Caki2 (cell line): ENCODE measurements around the gene C7orf33. TPM values are rescaled to one million over a fixed set of nuclear protein-coding genes. Genes with fewer than 3 reads are reported as not detected.

Experiments
- DNase-seq: peaks from one replicate; pipeline ENCODE4 v3.0.0-alpha.2; 2015; ENCODE audit warnings: low read depth
- in situ Hi-C: cut with HindIII; loops from 2 replicates; pipeline ENCODE4 v1.10.0; 2016; ENCODE audit warnings: low sequenced_read_pairs, low pct_unique_long_range_greater_than_20kb, mixed read lengths
- total RNA-seq: library from RNA; depleted of rRNA; stranded (reverse); fragments of >200 nt; shearing (Covaris generic); gene quantifications from 2 replicates; pipeline ENCODE4 v1.2.3, GENCODE V29; 2014; ENCODE audit warnings: low replicate concordance

C7orf33 gene
- total RNA-seq, 1 experiment from 2014 or later = not detected

DNA sequence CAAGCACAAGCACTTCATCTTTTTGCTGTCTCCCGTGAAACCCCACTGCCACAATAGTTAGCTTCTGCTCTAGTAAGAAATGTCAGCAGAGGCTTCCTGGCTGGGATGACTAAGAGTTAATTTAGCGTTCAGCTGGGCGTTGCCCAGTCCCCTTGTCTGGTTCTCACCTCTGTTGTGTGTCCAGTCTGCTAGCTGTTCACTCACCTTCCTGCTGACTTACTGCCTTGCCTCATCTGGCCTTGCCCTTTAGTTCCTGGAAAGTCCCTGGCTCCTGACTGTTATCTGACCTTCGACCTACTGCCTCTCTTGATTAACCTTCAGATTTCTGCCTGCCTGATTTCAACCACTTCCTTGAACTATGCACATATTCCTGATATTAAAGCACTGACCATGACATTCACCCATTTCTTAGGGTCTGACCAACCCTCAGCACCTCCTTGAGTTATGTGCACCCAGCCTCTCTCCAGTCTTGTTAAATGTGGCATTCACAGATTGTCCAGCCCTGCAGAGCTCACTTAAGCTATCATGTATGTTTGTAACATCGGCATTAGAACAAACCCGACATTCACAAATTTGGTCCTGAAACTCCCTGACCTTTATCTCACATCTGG is 30.3 kb downstream of the C7orf33 start:
- in situ Hi-C loops = no loop called here
- peak; percentile 67 for DNase-seq

DNA sequence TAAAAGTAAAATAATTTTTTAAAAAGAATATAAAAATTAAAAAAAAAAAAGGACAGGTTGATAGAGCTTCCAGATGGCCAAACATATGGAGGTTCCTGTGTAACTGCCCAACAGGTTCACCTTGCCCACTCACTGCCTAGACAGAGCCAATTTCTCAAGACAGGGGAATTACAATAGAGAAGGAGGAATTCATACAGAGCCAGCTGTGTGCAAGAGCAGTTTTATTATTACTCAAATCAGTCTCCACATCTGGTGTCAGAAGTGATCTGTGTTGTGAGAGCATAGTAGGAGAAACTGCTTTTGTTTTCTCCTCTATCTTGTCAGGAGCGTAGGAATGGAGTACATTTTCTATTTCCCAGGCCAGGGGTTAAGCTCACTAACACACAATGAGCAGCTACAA is 31.0 kb downstream of the C7orf33 start:
- in situ Hi-C loops = no loop called here
- DNase-seq = no peak

DNA sequence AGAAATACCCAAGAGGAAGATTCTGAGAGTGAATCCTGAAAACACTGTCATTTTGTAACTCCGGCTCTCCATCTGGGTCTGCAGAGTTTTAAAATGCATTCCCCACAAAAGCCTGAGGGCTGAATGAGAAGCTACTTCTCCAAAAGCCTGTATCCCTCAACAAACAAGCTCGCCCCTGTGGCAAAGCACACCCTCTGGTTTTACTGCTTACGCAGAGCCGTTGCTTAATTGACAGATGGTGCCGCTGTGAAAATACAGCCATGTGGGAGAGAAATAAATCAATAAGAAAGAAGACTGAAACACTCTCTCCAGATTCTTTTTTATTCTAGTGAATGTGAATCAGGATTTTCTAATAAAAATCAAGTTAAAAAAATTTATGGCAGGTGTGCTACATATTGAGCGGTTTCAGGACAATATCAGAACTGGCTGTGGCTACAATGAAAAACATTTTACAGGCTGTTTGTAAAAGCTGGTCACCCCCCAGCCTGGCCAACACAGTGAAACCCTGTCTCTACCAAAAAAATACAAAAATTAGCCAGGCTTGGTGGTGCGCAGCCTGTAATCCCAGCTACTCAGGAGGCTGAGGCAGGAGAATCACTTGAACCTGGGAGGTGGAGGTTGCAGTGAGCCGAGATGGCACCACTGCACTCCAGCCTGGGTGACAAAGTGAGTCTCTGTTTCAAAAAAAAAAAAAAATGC is 32.5 kb downstream of the C7orf33 start:
- in situ Hi-C loops = no loop called here
- DNase-seq = no peak

DNA sequence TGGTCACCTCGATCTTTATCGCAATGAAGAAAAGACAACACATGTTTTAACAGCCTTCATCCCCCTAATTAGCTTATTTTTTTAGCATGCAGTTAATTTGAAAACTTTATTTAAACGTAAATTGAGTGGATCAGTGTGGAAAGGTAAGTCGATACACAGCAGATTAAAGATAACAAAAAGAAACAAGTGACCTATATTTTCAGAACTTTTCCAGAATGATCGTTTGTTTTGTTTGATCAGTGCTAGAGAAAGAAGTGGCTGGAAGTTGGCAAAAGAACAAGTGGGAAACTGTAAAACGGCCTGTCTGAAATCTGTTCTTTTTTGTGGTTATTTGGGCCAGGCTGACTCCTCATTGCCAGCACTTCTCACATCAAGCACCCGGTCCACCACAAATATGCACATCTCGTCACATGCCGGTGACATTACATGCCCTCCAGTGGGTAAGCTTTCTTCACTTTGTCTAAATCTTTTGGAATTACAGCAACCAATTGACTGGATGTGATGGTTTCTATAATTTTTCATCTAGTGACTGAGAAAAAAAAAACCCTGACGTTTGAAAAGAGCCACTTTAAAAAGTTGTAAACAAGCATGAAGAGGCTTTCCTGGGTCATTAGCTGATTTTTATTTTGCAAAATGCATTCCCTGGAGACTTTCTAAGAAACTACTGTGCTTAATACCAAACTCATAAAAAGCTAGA is 33.2 kb downstream of the C7orf33 start:
- no peak for DNase-seq
- in situ Hi-C loops = no loop called here

DNA sequence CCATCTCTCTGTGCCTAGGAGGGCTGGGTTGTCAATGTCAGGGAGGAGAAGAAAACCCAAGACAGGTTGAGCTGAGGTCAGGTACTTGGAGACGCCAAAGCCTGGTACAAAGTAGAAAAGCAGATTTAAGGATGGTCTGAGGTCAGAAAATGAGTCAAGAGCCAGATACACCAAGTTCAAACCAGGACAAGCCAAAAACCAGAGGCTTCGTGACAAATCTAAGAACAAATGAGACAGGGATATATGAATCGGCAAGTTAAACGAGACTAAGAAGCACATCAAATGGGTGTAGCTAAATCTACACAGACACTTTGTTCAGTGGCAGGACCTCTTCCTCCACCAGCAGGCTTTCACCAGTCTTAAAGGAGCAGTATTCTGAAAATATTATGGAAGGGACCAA is 34.2 kb downstream of the C7orf33 start:
- in situ Hi-C loops = no loop called here
- DNase-seq = no peak

DNA sequence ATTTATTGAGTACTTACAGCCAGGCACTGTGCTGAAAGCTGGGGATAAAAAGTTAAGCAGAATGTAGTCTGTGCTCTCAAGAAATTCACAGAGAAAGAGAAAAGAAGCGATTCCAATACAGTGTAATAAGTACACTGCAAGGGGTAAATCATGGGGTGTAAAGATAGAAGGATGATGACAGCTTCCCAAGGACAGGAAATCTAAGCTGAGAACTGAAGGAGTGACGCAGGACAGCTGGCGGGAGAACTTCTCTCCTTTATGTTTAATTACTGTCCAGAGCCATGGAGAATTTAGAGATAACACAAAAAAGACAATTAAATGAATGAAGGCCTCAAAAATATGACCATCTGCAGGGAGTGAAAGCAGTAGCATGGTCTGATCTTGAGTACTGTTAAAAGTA is 34.8 kb downstream of the C7orf33 start:
- no peak for DNase-seq
- in situ Hi-C loops = no loop called here

DNA sequence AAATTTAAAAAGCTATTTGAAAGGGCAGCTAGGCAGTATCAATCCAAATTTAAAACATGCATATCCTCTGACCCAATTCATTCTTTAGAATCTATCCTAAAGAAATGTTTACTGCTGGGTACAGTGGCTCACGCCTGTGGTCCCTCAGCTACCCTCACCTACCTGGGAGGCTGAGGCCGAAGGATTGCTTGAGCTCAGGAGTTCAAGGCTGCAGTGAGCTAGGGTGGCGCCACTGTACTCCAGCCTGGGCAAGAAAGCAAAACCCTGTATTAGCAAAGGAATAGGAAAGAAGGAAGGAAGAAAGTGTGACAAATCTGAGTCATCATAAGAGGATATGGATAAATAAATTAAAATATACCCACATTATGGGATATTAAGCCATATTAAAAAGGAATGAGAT is 36.3 kb downstream of the C7orf33 start:
- DNase-seq = no peak
- in situ Hi-C loops = no loop called here

DNA sequence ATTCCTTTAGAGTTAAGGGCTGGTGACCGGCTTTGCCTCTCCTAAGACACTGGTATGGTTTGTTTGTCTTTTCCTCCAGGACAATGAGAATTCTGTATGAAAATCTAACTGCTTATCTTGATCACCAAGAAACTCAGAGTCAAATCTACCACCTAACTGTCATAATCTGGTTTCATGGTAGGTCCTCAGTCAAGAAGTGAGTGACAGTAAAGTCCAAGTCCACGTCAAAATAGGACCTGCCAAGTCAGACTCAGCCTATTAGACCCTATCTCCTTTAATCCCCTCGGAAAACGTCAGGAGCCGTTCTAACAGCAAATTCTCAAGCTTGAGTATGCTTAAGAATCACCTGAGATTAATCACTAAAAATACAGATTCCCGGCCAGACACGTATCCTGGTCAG is 37.4 kb downstream of the C7orf33 start:
- in situ Hi-C loops = no loop called here
- DNase-seq = no peak

DNA sequence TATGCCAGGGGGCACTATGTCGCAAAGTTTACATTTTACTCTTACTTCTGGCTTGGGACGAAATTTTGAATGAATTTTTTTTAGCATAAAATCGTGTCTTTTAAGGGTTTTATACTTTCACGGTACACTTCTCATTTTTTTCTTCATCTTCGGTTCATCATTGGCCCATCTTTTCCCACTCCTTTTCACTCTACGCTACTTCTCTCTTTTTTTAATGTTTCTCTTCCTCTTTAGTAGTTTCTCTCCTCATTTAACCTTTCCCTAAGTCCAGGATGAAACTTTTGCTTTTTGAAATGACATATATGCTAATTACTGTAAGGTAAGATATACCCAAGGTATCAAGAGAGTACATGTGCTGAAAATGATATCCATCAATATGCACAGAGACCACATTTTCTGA is 39.5 kb downstream of the C7orf33 start:
- no peak for DNase-seq
- in situ Hi-C loops = no loop called here

DNA sequence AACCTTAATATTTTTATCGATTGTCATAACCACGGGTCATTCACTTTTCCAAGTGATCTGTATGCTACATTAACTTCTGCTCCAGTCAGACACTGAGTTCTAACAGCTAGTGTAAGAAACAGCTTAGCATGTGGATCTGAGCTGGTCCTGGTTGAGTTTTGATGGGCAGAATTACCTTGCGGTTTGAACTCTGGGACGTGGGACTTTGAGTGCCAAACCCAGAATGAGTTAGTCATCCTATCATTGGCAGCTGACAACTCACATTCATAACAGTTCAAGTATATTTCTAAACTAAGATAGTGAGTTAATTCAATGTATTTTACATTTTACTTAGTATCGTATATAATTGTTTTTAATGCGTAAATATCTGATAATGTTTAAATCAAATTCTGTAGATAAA is 43.2 kb downstream of the C7orf33 start:
- in situ Hi-C loops = no loop called here
- DNase-seq = no peak

DNA sequence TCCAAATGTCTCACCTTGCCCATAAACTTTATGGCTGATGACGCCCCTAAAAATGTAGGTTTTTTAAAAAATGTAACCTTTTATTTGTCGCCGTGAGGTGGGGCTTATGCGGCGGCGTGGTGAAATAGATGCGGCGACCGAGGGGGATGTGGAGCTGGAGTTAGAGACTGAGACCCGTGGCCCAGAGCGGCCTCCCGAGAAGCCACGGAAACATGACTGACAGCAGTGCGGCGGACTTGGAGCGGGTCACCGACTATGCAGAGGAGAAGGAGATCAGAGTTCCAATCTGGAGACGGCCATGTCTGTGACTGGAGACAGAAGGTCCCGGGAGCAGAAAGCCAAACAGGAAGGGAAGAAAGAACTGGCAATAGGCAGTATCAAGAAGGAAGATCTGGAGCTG is 46.5 kb downstream of the C7orf33 start:
- in situ Hi-C loops = no loop called here
- DNase-seq = no peak

DNA sequence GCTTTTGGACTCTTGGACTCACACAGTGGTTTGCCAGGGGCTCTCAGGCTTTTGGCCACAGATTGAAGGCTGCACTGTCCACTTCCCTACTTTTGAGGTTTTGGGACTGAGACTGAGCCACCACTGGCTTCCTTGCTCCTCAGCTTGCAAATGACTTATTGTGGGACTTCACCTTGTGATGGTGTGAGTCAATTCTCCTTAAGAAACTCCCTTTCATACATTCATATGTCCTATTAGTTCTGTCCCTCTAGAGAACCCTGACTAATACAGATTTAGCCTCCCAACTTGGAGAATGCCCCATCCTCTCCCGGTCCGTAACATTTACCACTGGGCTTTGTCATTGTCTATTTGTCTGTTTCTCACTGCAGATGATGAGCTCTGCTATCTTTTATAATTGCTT is 55.3 kb downstream of the C7orf33 start:
- in situ Hi-C loops = no loop called here

DNA sequence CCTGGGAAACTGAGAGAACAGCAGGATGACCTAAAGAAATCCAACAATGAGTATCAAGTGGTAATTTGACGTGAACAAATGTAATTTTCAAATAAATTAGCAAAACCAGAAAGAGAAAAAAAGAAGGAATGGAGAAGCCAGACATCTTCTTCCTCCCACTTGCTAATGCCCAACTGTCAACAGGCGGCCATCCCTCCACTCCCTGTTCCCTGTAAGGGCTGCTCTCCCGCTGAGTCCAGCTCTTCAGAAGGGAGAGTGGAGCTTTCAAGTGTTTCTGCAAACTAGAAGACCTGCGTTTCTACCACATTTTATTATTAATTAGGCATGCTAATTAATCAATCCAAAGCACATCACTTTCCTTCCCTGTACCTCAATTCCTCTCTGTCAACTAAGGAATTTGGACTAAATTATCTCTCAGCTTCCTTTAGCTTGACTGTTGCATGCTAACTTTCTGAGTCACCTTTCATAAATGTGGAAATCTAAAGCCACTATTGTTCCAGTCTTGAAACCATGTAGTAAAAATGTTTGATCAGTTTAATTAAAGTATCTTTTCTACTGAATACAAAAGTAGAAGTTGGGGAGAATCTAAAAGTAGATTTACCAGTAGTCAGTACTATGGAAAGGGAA is 59.8 kb downstream of the C7orf33 start:
- in situ Hi-C loops = no loop called here
- DNase-seq = peak; percentile 19

More for the DNA sequence above, 55.3 kb downstream of the C7orf33 start:
- DNase-seq = no peak

DNA sequence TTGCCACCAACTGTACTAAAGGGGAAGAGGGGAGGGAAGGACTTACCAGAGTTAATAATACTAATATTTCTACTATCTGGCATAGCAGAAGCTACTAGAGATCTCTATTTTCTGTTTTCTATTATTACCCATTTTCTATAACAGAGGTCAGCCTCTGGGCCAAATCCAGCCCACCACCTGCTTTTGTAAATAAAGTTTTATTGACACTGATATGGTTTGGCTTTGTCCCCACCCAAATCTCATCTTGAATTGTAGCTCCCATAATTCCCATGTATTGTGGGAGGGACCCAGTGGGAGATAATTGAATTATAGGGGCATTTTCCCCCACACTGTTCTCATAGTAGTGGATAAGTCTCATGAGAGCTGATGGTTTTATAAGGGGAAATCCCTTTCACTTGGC is 62.2 kb downstream of the C7orf33 start:
- no peak for DNase-seq
- in situ Hi-C loops = no loop called here

DNA sequence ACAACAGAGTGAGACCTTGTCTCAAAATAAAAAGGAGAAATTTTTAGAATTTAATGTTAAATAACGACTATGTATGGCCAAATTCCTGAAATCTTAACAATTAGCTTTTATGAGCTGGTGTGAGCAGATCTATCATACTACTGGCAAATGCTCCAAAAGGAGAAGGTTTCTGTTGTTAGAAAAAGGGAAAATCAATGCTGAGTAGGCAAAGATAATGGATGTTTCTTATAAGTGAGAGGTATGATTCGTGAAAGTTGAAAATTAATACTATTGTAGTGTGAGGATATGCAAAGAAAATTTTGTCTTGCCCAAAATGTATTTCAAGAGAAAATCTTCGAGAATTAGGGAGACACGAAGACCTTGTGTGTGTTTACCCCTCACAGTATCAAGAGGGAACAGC is 67.4 kb downstream of the C7orf33 start:
- in situ Hi-C loops = no loop called here
- no peak for DNase-seq

DNA sequence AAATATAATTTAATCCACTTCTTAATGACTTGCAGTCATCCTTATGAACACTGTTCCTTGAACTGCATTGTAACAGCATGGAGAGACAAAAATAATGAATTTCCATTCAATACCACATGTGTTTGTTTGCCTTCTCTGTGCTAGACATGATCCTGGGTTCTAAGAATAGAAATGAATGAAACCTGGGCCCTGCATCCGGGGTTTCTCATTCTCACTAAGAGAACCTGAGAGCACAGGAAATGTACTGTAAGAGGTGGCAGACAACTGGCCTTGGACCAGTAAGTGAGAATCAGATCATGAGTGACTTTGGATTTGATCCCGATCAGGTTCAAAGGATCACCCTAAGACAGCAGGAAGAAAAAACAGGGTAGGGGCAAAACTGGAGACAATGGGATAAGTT is 70.9 kb downstream of the C7orf33 start:
- no peak for DNase-seq
- in situ Hi-C loops = no loop called here

DNA sequence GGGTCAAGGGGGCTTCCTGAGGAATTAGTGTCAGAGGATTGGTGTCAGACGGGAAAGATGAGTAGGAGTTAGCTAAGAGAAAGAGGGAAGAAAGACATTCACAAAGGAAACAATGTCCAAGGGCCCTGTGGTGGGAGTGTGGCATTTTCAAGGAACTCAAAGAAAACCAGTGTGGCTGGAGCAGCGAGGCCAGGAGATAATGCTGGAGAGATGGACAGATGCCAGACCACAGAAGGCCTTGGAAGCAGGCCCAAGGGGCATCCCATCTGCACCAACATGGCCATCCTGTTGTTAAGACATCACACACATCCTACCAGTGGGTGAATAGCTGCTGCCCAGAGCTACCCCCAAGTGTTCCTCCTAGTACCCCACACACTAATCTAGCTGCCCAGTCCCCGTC is 72.1 kb downstream of the C7orf33 start:
- no peak for DNase-seq
- in situ Hi-C loops = no loop called here

DNA sequence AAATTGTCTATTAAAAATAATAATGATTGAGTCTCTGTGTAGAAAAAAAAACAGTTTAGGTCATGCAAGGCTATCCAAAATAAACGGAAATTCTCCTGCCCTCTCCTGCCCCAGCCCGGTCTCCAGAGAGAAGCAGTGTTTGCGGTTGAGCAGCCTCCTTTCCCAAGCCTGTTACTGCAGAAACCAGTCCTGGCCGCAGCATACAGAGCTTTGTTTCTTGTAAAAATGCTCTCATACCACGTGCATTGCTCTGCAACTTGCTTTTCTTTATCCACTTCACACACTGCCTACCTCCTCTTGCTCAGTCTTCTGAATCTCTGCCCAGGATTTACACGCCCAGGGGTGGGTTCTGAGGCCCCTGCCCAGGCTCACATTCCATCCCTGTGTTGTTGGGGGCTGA is 73.8 kb downstream of the C7orf33 start:
- DNase-seq = no peak
- in situ Hi-C loops = no loop called here

DNA sequence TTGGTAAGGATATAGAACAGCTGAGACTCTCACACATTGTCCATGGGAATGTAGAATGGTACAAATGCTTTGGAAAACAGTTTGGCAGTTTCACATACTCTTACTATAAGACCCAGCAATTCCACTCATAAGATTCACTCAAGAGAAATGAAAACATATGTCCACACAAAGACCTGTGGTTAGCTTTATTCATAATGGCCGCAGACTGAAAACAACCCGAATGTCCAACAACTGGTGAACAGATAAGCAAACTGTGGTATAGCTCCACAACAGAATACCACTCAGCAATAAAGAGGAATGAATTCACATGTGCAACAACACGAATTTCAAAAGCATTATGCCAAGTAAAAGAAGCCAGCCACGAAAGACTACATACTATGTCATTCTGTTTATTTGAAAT is 74.7 kb downstream of the C7orf33 start:
- no peak for DNase-seq
- in situ Hi-C loops = no loop called here
